Coronary artery (tissue), 2 donors: ENCODE data around the gene DOCK9.

ENCODE experiments used
- DNase-seq: peaks from one replicate; pipeline ENCODE4 v3.0.0-alpha.2; 2017; ENCODE audit warnings: low spot score
- H3K27ac ChIP-seq, 2 donors: fragments of 200-600 bp; sonication (generic); one replicate each; pipeline ENCODE4 v1.5.1; 2016 to 2019
- H3K4me3 ChIP-seq: fragments of 200-600 bp; sonication (generic); 2 replicates; pipeline ENCODE4 v1.5.1; 2016; ENCODE audit warnings: mild to moderate bottlenecking, moderate library complexity
- TF ChIP-seq, protein P1 (sequence below): fragments of 200-600 bp; sonication (generic); IDR thresholded peaks from one replicate; pipeline ENCODE4 v1.5.1; 2019; ENCODE audit warnings: antibody characterized with exemption

Gene DOCK9

DNA sequence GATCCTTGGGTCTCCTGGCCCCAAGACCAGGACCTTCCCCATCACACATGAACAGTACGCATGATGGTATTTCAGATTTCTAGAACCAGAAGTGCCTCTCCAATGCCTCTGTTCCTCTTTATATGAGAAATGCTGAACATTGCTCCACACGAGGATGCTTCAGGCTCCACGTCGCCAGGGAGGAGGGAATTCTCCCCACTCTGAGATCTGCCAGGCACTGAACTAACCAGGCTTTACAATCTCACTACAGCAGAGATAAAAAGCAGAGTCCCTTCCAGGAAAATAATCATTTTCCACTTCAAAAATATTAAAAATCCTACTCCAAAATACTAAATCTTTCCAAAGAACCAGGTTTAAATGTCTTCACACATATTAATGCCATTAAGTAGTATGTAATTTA is 10.4 kb downstream of the DOCK9 start:
- no peak for DNase-seq
- H3K4me3 ChIP-seq: no peak overlapping the region
- no peak overlapping the region for H3K27ac ChIP-seq
- TF ChIP-seq, protein P1, sequence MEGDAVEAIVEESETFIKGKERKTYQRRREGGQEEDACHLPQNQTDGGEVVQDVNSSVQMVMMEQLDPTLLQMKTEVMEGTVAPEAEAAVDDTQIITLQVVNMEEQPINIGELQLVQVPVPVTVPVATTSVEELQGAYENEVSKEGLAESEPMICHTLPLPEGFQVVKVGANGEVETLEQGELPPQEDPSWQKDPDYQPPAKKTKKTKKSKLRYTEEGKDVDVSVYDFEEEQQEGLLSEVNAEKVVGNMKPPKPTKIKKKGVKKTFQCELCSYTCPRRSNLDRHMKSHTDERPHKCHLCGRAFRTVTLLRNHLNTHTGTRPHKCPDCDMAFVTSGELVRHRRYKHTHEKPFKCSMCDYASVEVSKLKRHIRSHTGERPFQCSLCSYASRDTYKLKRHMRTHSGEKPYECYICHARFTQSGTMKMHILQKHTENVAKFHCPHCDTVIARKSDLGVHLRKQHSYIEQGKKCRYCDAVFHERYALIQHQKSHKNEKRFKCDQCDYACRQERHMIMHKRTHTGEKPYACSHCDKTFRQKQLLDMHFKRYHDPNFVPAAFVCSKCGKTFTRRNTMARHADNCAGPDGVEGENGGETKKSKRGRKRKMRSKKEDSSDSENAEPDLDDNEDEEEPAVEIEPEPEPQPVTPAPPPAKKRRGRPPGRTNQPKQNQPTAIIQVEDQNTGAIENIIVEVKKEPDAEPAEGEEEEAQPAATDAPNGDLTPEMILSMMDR: no peak

DNA sequence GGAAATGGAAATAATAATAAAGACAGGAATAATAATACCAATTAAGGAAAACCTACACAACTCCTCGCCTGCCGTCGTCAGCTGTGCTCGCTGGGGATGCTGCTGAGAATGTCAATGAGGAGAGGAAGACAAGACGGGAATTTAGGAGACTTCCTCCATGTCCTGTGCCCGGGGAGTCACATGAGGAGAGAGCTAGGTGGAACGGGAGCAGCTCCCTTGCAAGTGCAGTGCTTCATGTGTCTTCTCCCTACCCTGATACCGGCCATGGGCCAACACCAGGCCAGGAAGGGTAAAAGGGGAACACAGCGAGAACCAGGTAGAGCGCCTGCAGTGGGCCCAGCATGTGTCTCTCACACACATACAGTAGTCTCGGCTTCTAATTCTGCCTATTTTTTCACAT is 11.8 kb downstream of the DOCK9 start:
- H3K4me3 ChIP-seq: no peak overlapping the region
- TF ChIP-seq, protein P1: no peak
- no peak for DNase-seq
- H3K27ac ChIP-seq: no peak overlapping the region

DNA sequence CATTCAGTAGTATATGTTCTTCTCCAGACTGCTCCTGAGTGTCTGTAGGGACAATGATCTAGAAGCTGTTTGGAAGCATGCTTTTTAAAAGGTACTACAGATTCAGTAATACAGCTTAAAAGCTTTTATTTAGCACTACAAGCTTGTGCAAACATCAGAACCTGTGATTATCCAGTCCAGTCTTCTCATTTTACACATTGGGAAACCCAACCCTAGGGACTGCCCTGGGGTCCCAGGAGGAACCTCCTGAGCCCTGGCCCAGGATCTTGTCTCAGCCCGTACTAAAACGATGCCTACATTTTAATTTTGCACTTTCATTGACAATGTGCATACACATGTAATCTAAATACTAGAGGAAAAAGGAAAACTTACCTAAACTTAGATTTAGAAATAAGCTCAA is 12.5 kb downstream of the DOCK9 start:
- TF ChIP-seq, protein P1: no peak
- H3K27ac ChIP-seq: no peak overlapping the region
- H3K4me3 ChIP-seq: no peak overlapping the region
- no peak for DNase-seq

DNA sequence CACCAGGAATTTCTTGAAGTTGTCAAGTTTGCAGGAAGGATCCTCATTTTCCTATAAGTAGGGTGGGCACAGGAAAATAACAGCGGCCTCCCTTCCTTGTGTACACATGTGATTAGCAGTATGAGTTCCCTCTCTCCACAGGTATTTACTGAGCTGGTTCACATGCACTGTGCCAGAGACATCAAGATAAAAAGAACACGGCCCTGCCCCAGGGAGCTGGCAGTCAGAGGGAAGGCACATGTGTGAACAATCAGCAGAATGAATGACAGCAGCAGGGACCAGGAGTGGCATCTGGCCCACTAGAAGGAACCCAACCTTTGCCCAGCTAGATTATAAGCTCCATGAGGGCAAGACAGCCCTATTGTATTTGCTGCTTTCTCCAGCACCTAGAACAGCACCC is 13.9 kb downstream of the DOCK9 start:
- no peak for DNase-seq
- TF ChIP-seq, protein P1: no peak
- no peak overlapping the region for H3K27ac ChIP-seq
- H3K4me3 ChIP-seq: no peak overlapping the region

DNA sequence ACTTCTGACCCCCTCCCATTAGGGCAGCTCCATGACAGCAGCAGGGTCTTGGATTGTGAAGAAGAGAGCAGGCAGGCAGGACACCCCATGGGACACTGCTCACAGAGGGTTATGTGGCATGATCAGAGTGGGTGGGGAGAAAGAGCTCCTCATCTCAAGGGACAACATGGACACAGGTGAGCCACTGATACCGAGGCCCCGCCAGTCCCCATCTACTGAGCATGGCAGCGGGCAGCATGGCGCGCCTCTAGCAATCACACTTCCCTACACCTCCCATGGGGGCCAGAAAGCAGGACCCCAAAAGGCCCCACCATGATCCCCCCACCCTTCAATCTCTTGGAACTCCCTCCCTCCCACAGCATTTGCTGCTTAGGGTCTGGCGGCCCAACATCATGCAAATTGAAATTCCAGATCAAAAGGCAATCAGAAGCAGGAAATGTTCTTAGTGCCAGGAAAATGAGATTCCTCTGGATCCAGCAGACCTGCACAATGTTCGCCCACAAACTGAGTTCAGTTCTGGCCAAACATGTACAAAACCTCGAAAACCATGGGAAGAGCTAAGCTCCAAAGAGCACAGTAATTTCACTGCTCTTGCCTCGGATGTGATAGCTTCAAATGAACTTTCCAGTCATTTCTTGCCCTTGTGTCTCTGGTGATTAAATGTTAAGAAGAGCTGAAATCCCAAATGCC is 14.8 kb downstream of the DOCK9 start:
- peak overlapping the region in 1 of 2 donors; percentile 46 for H3K27ac ChIP-seq
- DNase-seq: no peak
- no peak overlapping the region for H3K4me3 ChIP-seq
- TF ChIP-seq, protein P1: no peak

DNA sequence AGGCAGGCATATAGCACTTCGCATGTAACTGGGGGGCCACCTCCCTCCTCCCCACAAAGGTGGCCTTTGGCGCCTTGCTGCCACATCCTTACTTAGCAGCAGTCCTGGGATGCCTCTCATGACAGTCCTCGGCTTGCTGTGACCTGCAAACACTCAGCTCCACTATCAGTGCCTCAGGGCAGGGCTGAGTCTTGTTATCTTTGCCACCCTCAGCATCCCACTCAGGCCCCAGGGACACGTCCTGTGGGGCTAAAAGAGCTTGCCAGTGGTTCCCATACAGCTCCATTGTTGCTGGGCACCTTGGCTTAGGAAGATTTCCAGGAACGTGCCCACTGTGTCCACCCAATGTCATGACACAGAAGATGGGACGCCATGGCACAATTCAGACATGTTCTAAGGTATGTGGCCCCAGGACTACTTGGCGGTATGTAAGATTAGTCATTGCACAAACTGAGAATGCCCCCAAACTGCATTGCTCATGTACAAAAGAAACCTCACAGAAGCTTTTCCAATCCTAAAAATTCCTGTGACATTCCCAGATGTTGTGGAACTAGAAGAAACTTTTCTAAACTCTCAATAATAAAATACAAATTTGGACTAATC is 16.3 kb downstream of the DOCK9 start:
- H3K4me3 ChIP-seq: no peak overlapping the region
- TF ChIP-seq, protein P1: no peak
- DNase-seq: no peak
- no peak overlapping the region for H3K27ac ChIP-seq
